A549 treated with CORT108297 at 1 μM for 4 hours (cell line): ENCODE measurements around the gene GOLGB1. TPM values are rescaled to one million over a fixed set of nuclear protein-coding genes. Genes with fewer than 3 reads are reported as not detected.

Experiments used
- total RNA-seq: library from RNA; stranded (reverse); fragments of 200-300 nt; extraction: Qiagen RNA extraction; gene quantifications from 5 replicates; pipeline ENCODE4 v1.2.3, GENCODE V29; 2022

The GOLGB1 gene, protein sequence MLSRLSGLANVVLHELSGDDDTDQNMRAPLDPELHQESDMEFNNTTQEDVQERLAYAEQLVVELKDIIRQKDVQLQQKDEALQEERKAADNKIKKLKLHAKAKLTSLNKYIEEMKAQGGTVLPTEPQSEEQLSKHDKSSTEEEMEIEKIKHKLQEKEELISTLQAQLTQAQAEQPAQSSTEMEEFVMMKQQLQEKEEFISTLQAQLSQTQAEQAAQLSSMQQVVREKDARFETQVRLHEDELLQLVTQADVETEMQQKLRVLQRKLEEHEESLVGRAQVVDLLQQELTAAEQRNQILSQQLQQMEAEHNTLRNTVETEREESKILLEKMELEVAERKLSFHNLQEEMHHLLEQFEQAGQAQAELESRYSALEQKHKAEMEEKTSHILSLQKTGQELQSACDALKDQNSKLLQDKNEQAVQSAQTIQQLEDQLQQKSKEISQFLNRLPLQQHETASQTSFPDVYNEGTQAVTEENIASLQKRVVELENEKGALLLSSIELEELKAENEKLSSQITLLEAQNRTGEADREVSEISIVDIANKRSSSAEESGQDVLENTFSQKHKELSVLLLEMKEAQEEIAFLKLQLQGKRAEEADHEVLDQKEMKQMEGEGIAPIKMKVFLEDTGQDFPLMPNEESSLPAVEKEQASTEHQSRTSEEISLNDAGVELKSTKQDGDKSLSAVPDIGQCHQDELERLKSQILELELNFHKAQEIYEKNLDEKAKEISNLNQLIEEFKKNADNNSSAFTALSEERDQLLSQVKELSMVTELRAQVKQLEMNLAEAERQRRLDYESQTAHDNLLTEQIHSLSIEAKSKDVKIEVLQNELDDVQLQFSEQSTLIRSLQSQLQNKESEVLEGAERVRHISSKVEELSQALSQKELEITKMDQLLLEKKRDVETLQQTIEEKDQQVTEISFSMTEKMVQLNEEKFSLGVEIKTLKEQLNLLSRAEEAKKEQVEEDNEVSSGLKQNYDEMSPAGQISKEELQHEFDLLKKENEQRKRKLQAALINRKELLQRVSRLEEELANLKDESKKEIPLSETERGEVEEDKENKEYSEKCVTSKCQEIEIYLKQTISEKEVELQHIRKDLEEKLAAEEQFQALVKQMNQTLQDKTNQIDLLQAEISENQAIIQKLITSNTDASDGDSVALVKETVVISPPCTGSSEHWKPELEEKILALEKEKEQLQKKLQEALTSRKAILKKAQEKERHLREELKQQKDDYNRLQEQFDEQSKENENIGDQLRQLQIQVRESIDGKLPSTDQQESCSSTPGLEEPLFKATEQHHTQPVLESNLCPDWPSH (N-terminal part only)
- 14.8 to 20.6 TPM (median 15.3 TPM) in 5 replicates for total RNA-seq

DNA sequence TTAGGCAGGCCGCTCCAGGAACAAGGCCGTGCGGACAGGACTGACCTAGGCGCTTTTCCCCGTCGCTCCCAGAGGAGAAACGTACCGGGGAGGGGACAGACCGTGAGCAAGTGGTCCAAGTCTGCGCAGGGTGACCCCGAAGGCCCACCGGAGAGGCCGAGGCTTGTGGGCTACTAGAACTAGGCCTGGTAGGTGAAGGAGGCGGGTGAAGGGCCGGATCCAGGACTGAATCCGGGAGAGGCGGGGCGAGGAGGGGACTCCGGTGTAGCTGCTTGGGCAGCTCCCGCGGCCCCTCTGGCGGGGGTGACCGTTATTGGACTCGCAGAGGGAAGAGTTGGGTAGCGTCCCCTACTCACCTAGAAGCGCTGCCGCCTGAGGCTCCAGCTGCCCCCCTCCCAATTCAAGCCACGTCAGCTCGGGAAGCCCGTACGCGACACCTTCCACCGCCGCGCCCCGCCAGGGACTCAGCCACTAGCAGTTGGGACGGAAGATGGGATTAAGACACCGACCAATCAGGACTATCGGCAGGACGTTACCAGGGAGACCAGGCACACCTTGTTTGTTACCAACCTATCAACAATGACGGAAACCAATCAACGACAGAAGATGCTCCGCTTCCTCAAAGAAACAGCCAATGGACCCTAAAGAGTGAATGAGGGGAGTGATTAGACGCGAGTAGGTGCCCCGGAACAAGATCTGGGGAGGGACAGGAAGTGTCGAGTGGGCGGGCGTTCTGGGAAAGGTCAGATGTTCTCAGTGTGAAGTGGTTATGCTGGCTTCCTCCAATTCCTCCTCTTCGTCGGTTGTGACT is at the start of gene GOLGB1:
Gene GOLGB1, minus strand, starts transcription at position 466 of the 811 bp plus-strand sequence. CDS start 18,770 bp downstream, outside the sequence.

DNA sequence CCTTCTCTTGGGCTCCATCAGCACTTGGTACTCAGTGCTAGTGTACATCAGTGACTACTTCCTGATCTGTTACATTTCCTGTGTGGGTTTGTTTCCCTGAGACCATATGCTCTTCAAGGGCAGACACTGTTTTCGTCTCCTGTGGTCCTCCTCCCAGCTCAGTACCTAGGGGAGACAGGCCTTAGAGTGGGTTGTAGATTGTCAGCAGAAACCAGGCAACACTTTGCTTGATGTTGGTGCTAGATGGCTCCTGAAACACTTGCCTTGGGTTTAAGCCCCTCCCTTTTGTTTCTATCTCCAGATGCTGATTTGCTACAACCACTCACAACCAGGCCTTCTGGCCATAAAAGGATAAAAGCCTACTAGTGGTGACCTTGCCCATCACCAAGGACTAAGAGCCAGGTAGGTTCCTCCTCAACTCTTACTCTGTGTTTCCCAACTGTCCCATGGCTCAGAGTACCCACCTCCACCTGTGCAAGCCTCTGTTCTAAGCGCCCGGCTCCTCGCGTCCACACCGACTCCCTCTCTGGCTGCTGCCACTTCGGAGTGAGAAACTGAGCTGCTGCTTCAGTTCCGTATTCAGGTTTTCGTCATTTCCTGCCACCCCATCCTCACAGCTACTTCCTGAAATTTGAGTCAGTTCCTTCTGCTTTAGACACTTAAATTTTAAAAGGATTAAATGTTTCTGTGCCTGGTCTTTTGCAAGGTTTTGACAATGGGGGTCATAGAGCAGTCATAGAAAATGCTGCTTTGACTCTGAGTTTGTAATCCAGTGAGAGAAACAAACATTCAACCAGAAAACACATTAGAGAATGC is 89.0 kb downstream of the GOLGB1 start, which contains the start of gene HCLS1:
Gene HCLS1, minus strand, starts transcription at position 548 of the 816 bp plus-strand sequence. CDS start 2,556 bp downstream, outside the sequence.

Other genes with a start within 250 kb of the GOLGB1 start
- gene POLQ, start 203.8 kb downstream of the GOLGB1 start, total RNA-seq, result 6.3 to 7.3 TPM (median 6.7 TPM) in 5 replicates
- not detected in 5 replicates for gene ARGFX, start 181.8 kb downstream of the GOLGB1 start, total RNA-seq
- gene FBXO40, start 156.4 kb downstream of the GOLGB1 start, total RNA-seq, result not detected in 5 replicates
- 0.04 to 0.14 TPM (median 0.13 TPM) in 5 replicates for gene HCLS1, start 88.8 kb downstream of the GOLGB1 start, total RNA-seq
- 10.3 to 12.6 TPM (median 10.8 TPM) in 5 replicates for gene IQCB1, start 85.3 kb upstream of the GOLGB1 start, total RNA-seq
- gene EAF2, start 85.5 kb upstream of the GOLGB1 start, total RNA-seq, result 1.5 to 2.9 TPM (median 2.3 TPM) in 5 replicates
- 0.07 to 0.30 TPM (median 0.08 TPM) in 5 replicates for gene SLC15A2, start 144.7 kb upstream of the GOLGB1 start, total RNA-seq